Uterus (tissue), 2 donors: Measurements from ENCODE around the gene COL23A1.

Experiments used
- CTCF ChIP-seq, 4 experiments: fragments of 200-600 bp in 2 of 4; fragments of 450-650 bp in 2 of 4; sonication (generic) in 2 of 4; IDR thresholded peaks; one replicate each; pipeline ENCODE4 v1.5.1; 2016 to 2019; ENCODE audit warnings: antibody characterized with exemption in 4 of 4, mild to moderate bottlenecking in 2 of 4, moderate library complexity in 1 of 4
- POLR2A ChIP-seq, 2 donors: fragments of 450-650 bp; IDR thresholded peaks; one replicate each; pipeline ENCODE4 v1.6.1; 2016; ENCODE audit warnings: antibody characterized with exemption in 2 of 2, mild to moderate bottlenecking in 1 of 2, moderate library complexity in 1 of 2

- TF ChIP-seq CTCF (IDR thresholded peaks at IDR 0.05) (no peak), POLR2A (IDR thresholded peaks at IDR 0.05) (no peak)
These were observed 212.5 kb downstream of the COL23A1 start for GRCh38 chr5:178377583-178378270.
